Calu3 (cell line): ENCODE measurements around the gene SNORC. TPM values are rescaled to one million over a fixed set of nuclear protein-coding genes. Genes with fewer than 3 reads are reported as not detected.

ENCODE experiments used
- BruUV-seq: library from RNA; stranded (reverse); fragments of 400-500 nt; replicated peaks from 2 replicates; lab custom pipeline; 2021; lab: Mats Ljungman, UMichigan
- CTCF ChIA-PET: fragments of 300-600 bp; sonication (Branson Sonifier 250); formaldehyde crosslinking; loops from one replicate; lab custom pipeline; 2022; ENCODE audit warnings: antibody characterized with exemption; lab: Charles Lee
- DNase-seq: peaks from one replicate; pipeline ENCODE4 v3.0.0; 2022
- H3K27ac Mint-ChIP-seq: one replicate; pipeline ENCODE4 v1.8.0; 2022; ENCODE audit warnings: mixed read lengths; ENCODE audit not compliant: unreplicated experiment
- H3K27me3 Mint-ChIP-seq: one replicate; pipeline ENCODE4 v1.8.0; 2022; ENCODE audit warnings: mixed read lengths; ENCODE audit not compliant: unreplicated experiment
- H3K36me3 Mint-ChIP-seq: one replicate; pipeline ENCODE4 v1.8.0; 2022; ENCODE audit warnings: mild to moderate bottlenecking, moderate library complexity, mixed read lengths; ENCODE audit not compliant: insufficient read depth, unreplicated experiment
- H3K4me1 Mint-ChIP-seq: one replicate; pipeline ENCODE4 v1.8.0; 2022; ENCODE audit warnings: mild to moderate bottlenecking, low read depth, mixed read lengths; ENCODE audit not compliant: unreplicated experiment
- H3K4me3 Mint-ChIP-seq: one replicate; pipeline ENCODE4 v1.8.0; 2022; ENCODE audit warnings: mild to moderate bottlenecking, low read depth, moderate library complexity, mixed read lengths; ENCODE audit not compliant: unreplicated experiment
- H3K9me3 Mint-ChIP-seq: one replicate; pipeline ENCODE4 v1.8.0; 2022; ENCODE audit warnings: low read depth, mixed read lengths; ENCODE audit not compliant: unreplicated experiment
- CTCF ChIP-seq: fragments of 200-600 bp; IDR thresholded peaks from one replicate; pipeline ENCODE4 v1.8.0; 2022; ENCODE audit warnings: antibody characterized with exemption; ENCODE audit not compliant: unreplicated experiment
- intact Hi-C: fragments of 100-400 bp; cut with micrococcal nuclease; formaldehyde crosslinking; loops from one replicate; pipeline ENCODE4 v1.10.0; 2022; ENCODE audit not compliant: unreplicated experiment
- total RNA-seq: library from RNA; stranded (reverse); gene quantifications from 2 replicates; pipeline ENCODE4 v1.2.3, GENCODE V29; 2022

The SNORC gene
- total RNA-seq, 1 experiment from 2014 or later: 4.3 TPM

- Mint-ChIP-seq H3K4me3 (no peak overlapping the region), H3K4me1 (peaks cover 27% of the 10 kb centered on the region), H3K27me3 (no peaks in the 10 kb centered on the region), H3K9me3 (peaks cover 5% of the 10 kb centered on the region), H3K36me3 (peaks cover 42% of the 10 kb centered on the region), H3K27ac (no peak overlapping the region)
- intact Hi-C loops: no loop called here
- CTCF ChIA-PET: interaction anchor here (0.9 kb wide), 2 partner anchors 21 to 168 kb away, joined by 3 to 4 read pairs; no protein-coding TSS in a partner anchor
- no peak for TF ChIP-seq CTCF
- BruUV-seq: no TSS peak
- no peak for DNase-seq
Observed at GRCh38 chr2:232860593-232861241, 9.3 kb upstream of the SNORC start.

- intact Hi-C loops: no loop called here
- Mint-ChIP-seq H3K9me3 (peaks cover 5% of the 10 kb centered on the region), H3K4me3 (no peak overlapping the region), H3K4me1 (peaks cover 27% of the 10 kb centered on the region), H3K27me3 (no peaks in the 10 kb centered on the region), H3K36me3 (peaks cover 35% of the 10 kb centered on the region), H3K27ac (no peak overlapping the region)
- no peak for DNase-seq
- no TSS peak for BruUV-seq
- CTCF ChIA-PET: no interaction called here
- no peak for TF ChIP-seq CTCF
Observed at GRCh38 chr2:232861353-232861752, 8.7 kb upstream of the SNORC start.

GRCh38 chr2:232863996-232864395 lies 6.1 kb upstream of the SNORC start:
- CTCF ChIA-PET: interaction anchor here (0.5 kb wide), 1 partner anchor 165 kb away, joined by 3 read pairs; no protein-coding TSS in a partner anchor
- no peak overlapping the region for H3K4me3 Mint-ChIP-seq
- no peak overlapping the region for H3K27ac Mint-ChIP-seq
- no TSS peak for BruUV-seq
- DNase-seq: no peak
- H3K9me3 Mint-ChIP-seq: no peaks in the 10 kb centered on the region
- TF ChIP-seq CTCF: no peak
- peaks cover 9% of the 10 kb centered on the region for H3K36me3 Mint-ChIP-seq
- peaks cover 8% of the 10 kb centered on the region for H3K4me1 Mint-ChIP-seq
- H3K27me3 Mint-ChIP-seq: no peaks in the 10 kb centered on the region
- intact Hi-C loops: no loop called here

- H3K4me1 Mint-ChIP-seq: no peaks in the 10 kb centered on the region
- CTCF ChIA-PET: interaction anchor here (0.7 kb wide), 2 partner anchors 19 to 367 kb away, joined by 3 to 5 read pairs; no protein-coding TSS in a partner anchor
- H3K27ac Mint-ChIP-seq: no peak overlapping the region
- no peaks in the 10 kb centered on the region for H3K27me3 Mint-ChIP-seq
- no peaks in the 10 kb centered on the region for H3K9me3 Mint-ChIP-seq
- no peak for TF ChIP-seq CTCF
- intact Hi-C loops: no loop called here
- DNase-seq: no peak
- no peaks in the 10 kb centered on the region for H3K36me3 Mint-ChIP-seq
- no peak overlapping the region for H3K4me3 Mint-ChIP-seq
- no TSS peak for BruUV-seq
Observed at GRCh38 chr2:232865165-232865564, 4.9 kb upstream of the SNORC start.
